ENCODE results near the gene DHRS3. TPM values are rescaled to one million over a fixed set of nuclear protein-coding genes. Genes with fewer than 3 reads are reported as not detected.
A peak's percentile ranks its signal among the peaks of the same experiment; 100 is the strongest.

Gene DHRS3
- total and polyA plus RNA-seq, 2 of the 13 experiments (the other 11 are each of a cell fraction or from before 2014, with no cell fraction given) = 48.5 to 90.5 TPM

DNA sequence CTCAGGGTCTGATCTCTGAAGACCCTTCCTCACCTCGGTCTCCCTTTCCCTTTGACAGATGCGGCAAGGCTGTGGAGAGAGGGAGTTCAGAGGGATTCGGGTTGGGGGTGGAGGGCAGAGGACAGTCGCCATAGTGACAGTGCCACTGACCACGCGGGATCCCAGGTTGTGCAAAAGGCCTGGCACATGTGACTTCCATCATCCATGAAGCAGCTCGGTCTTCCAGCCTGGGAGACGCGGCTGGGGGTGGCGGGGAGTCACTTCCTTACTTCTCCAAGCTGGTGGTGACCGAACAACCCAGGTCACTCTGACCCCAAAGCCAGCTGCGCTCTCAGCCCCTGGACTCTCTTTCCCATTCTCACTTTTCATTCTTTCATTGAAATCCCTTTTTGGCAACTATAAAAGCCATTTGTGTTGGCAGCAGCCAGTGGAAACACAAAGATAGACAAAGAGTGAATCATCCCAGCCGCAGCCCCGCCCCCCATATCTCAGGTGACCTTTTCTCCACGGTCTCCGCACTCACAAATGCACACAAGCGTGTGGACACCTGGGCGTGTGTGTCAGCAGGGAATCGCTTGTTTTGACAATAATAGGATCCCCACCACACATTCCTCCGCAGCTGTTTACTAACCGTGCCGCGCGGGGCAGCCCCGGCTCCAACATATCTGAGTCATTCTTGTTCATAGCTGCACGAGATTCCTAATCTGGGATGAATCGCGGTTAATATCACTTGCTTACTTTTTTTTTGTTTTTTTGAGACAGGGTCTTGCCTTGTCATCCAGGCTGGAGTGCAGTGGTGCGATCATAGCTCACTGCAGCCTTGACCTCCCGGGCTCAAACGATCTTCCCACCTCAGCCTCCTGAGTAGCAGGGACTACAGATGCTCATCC is 68.3 kb downstream of the DHRS3 start (continued):
- TF ChIP-seq, protein P1, sequence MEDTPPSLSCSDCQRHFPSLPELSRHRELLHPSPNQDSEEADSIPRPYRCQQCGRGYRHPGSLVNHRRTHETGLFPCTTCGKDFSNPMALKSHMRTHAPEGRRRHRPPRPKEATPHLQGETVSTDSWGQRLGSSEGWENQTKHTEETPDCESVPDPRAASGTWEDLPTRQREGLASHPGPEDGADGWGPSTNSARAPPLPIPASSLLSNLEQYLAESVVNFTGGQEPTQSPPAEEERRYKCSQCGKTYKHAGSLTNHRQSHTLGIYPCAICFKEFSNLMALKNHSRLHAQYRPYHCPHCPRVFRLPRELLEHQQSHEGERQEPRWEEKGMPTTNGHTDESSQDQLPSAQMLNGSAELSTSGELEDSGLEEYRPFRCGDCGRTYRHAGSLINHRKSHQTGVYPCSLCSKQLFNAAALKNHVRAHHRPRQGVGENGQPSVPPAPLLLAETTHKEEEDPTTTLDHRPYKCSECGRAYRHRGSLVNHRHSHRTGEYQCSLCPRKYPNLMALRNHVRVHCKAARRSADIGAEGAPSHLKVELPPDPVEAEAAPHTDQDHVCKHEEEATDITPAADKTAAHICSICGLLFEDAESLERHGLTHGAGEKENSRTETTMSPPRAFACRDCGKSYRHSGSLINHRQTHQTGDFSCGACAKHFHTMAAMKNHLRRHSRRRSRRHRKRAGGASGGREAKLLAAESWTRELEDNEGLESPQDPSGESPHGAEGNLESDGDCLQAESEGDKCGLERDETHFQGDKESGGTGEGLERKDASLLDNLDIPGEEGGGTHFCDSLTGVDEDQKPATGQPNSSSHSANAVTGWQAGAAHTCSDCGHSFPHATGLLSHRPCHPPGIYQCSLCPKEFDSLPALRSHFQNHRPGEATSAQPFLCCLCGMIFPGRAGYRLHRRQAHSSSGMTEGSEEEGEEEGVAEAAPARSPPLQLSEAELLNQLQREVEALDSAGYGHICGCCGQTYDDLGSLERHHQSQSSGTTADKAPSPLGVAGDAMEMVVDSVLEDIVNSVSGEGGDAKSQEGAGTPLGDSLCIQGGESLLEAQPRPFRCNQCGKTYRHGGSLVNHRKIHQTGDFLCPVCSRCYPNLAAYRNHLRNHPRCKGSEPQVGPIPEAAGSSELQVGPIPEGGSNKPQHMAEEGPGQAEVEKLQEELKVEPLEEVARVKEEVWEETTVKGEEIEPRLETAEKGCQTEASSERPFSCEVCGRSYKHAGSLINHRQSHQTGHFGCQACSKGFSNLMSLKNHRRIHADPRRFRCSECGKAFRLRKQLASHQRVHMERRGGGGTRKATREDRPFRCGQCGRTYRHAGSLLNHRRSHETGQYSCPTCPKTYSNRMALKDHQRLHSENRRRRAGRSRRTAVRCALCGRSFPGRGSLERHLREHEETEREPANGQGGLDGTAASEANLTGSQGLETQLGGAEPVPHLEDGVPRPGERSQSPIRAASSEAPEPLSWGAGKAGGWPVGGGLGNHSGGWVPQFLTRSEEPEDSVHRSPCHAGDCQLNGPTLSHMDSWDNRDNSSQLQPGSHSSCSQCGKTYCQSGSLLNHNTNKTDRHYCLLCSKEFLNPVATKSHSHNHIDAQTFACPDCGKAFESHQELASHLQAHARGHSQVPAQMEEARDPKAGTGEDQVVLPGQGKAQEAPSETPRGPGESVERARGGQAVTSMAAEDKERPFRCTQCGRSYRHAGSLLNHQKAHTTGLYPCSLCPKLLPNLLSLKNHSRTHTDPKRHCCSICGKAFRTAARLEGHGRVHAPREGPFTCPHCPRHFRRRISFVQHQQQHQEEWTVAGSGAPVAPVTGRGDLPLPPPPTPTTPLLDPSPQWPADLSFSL (CRISPR knock-in tag; IDR thresholded peaks at IDR 0.05) = peak; percentile 89
- peak; percentile 65; the same call in 1 of the 2 replicates for TF ChIP-seq JUNB (CRISPR knock-in tag; IDR thresholded peaks at IDR 0.05; ENCODE audit: borderline replicate concordance)
- peak; percentile 63; the same call in 1 of the 2 replicates for TF ChIP-seq PHF21A (CRISPR knock-in tag; IDR thresholded peaks at IDR 0.05)
- peak; percentile 64 for TF ChIP-seq MED1 (CRISPR knock-in tag; IDR thresholded peaks at IDR 0.05)
- no peak for TF ChIP-seq SOX6 (IDR thresholded peaks at IDR 0.05)
- peak; percentile 89 for TF ChIP-seq SOX6 (CRISPR knock-in tag; IDR thresholded peaks at IDR 0.05)
- peak; percentile 94 for TF ChIP-seq SOX5 (CRISPR knock-in tag; IDR thresholded peaks at IDR 0.05; ENCODE audit: borderline replicate concordance)
- TF ChIP-seq ZNF614 (CRISPR knock-in tag; IDR thresholded peaks at IDR 0.05; ENCODE audit: borderline replicate concordance) = no peak
- TF ChIP-seq, protein P2, sequence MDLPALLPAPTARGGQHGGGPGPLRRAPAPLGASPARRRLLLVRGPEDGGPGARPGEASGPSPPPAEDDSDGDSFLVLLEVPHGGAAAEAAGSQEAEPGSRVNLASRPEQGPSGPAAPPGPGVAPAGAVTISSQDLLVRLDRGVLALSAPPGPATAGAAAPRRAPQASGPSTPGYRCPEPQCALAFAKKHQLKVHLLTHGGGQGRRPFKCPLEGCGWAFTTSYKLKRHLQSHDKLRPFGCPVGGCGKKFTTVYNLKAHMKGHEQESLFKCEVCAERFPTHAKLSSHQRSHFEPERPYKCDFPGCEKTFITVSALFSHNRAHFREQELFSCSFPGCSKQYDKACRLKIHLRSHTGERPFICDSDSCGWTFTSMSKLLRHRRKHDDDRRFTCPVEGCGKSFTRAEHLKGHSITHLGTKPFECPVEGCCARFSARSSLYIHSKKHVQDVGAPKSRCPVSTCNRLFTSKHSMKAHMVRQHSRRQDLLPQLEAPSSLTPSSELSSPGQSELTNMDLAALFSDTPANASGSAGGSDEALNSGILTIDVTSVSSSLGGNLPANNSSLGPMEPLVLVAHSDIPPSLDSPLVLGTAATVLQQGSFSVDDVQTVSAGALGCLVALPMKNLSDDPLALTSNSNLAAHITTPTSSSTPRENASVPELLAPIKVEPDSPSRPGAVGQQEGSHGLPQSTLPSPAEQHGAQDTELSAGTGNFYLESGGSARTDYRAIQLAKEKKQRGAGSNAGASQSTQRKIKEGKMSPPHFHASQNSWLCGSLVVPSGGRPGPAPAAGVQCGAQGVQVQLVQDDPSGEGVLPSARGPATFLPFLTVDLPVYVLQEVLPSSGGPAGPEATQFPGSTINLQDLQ (CRISPR knock-in tag; IDR thresholded peaks at IDR 0.05) = 0 out of 2 replicates have a peak, but pooled peaks have one; percentile 37
- TF ChIP-seq FOXK2 (IDR thresholded peaks at IDR 0.05) = peak; percentile 44; the same call in 1 of the 2 replicates
- TF ChIP-seq HOXA7 (CRISPR knock-in tag; IDR thresholded peaks at IDR 0.05) = no peak
- TF ChIP-seq, protein P3, sequence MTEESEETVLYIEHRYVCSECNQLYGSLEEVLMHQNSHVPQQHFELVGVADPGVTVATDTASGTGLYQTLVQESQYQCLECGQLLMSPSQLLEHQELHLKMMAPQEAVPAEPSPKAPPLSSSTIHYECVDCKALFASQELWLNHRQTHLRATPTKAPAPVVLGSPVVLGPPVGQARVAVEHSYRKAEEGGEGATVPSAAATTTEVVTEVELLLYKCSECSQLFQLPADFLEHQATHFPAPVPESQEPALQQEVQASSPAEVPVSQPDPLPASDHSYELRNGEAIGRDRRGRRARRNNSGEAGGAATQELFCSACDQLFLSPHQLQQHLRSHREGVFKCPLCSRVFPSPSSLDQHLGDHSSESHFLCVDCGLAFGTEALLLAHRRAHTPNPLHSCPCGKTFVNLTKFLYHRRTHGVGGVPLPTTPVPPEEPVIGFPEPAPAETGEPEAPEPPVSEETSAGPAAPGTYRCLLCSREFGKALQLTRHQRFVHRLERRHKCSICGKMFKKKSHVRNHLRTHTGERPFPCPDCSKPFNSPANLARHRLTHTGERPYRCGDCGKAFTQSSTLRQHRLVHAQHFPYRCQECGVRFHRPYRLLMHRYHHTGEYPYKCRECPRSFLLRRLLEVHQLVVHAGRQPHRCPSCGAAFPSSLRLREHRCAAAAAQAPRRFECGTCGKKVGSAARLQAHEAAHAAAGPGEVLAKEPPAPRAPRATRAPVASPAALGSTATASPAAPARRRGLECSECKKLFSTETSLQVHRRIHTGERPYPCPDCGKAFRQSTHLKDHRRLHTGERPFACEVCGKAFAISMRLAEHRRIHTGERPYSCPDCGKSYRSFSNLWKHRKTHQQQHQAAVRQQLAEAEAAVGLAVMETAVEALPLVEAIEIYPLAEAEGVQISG (CRISPR knock-in tag; IDR thresholded peaks at IDR 0.05) = peak; percentile 19; the same call in 1 of the 2 replicates
- 0 out of 2 replicates have a peak, but pooled peaks have one; percentile 43 for TF ChIP-seq ZBTB21 (CRISPR knock-in tag; IDR thresholded peaks at IDR 0.05)
- TF ChIP-seq, protein P4, sequence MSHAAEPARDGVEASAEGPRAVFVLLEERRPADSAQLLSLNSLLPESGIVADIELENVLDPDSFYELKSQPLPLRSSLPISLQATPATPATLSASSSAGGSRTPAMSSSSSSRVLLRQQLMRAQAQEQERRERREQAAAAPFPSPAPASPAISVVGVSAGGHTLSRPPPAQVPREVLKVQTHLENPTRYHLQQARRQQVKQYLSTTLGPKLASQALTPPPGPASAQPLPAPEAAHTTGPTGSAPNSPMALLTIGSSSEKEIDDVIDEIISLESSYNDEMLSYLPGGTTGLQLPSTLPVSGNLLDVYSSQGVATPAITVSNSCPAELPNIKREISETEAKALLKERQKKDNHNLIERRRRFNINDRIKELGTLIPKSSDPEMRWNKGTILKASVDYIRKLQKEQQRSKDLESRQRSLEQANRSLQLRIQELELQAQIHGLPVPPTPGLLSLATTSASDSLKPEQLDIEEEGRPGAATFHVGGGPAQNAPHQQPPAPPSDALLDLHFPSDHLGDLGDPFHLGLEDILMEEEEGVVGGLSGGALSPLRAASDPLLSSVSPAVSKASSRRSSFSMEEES (CRISPR knock-in tag; IDR thresholded peaks at IDR 0.05) = peak; percentile 51; the same call in 1 of the 2 replicates
- no peak for TF ChIP-seq PRMT3 (CRISPR knock-in tag; IDR thresholded peaks at IDR 0.05; ENCODE audit: borderline replicate concordance, low read depth)
